IMR-90 (cell line): ENCODE results near the gene PRSS33. TPM values are rescaled to one million over a fixed set of nuclear protein-coding genes. Genes with fewer than 3 reads are reported as not detected.

Source experiments
- ATAC-seq: fragments of 200-7000 bp; cut with Tn5 transposase; 2 replicates; pipeline ENCODE4 v1.9.1; 2020; ENCODE audit warnings: low read depth, mild to moderate bottlenecking, moderate library complexity
- BruUV-seq: library from RNA; stranded (reverse); fragments of 400-500 nt; replicated peaks from 2 replicates; lab custom pipeline; 2021; lab: Mats Ljungman, UMichigan
- CTCF ChIA-PET: fragments of 300-600 bp; formaldehyde crosslinking; extraction: SDS; loops from one replicate; lab custom pipeline; 2021; ENCODE audit warnings: antibody characterized with exemption; lab: Yijun Ruan, JAX
- POLR2A ChIA-PET: fragments of 300-600 bp; sonication (Branson Sonifier 250); formaldehyde crosslinking; loops from one replicate; lab custom pipeline; 2022; ENCODE audit warnings: antibody characterized with exemption; ENCODE audit not compliant: unreplicated experiment; lab: Charles Lee
- DNase-seq: peaks from one replicate; pipeline ENCODE4 v3.0.0; 2013
- H2AFZ ChIP-seq: replicated peaks from 2 replicates; pipeline ENCODE3; 2013; ENCODE audit warnings: low read length, mild to moderate bottlenecking; ENCODE audit not compliant: poor library complexity
- H2AK5ac ChIP-seq: 2 replicates; pipeline ENCODE4 v1.6.1; 2013; ENCODE audit warnings: low read depth, low read length, inconsistent platforms
- H2AK9ac ChIP-seq: replicated peaks from 2 replicates; pipeline ENCODE3; 2013; ENCODE audit warnings: mild to moderate bottlenecking, low read depth, low read length, moderate library complexity; ENCODE audit not compliant: poor library complexity
- H2BK120ac ChIP-seq: 2 replicates; pipeline ENCODE4 v1.6.1; 2013; ENCODE audit warnings: low read depth, low read length, inconsistent platforms
- H2BK15ac ChIP-seq: 3 replicates; pipeline ENCODE4 v1.6.1; 2013; ENCODE audit warnings: low read depth, low read length, inconsistent platforms
- H2BK20ac ChIP-seq: 2 replicates; pipeline ENCODE4 v1.6.1; 2013; ENCODE audit warnings: low read depth, mild to moderate bottlenecking, inconsistent platforms, low read length, moderate library complexity
- H2BK5ac ChIP-seq: 2 replicates; pipeline ENCODE4 v1.6.1; 2013; ENCODE audit warnings: mild to moderate bottlenecking, low read depth, low read length, inconsistent platforms; ENCODE audit not compliant: poor library complexity, severe bottlenecking
- H3K14ac ChIP-seq: replicated peaks from 2 replicates; pipeline ENCODE4 v1.6.1; 2013; ENCODE audit warnings: low read depth, low read length, inconsistent platforms
- H3K18ac ChIP-seq: 2 replicates; pipeline ENCODE4 v1.6.1; 2013; ENCODE audit warnings: low read depth, low read length, control low read depth
- H3K23ac ChIP-seq: 2 replicates; pipeline ENCODE4 v1.6.1; 2013; ENCODE audit warnings: low read depth, low read length, inconsistent platforms
- H3K27ac ChIP-seq: 2 replicates; pipeline ENCODE4 v1.5.1; 2013; ENCODE audit warnings: mild to moderate bottlenecking, control low read depth, low read length; ENCODE audit not compliant: insufficient read depth
- H3K27me3 ChIP-seq: 2 replicates; pipeline ENCODE4 v1.6.1; 2013; ENCODE audit warnings: low read length; ENCODE audit not compliant: control insufficient read depth, insufficient read depth
- H3K36me3 ChIP-seq: 2 replicates; pipeline ENCODE4 v1.6.1; 2013; ENCODE audit warnings: low read length, mixed read lengths; ENCODE audit not compliant: control insufficient read depth, insufficient read depth
- H3K4ac ChIP-seq: 2 replicates; pipeline ENCODE4 v1.6.1; 2013; ENCODE audit warnings: low read depth, low read length, inconsistent platforms
- H3K4me1 ChIP-seq: 2 replicates; pipeline ENCODE4 v1.6.1; 2013; ENCODE audit warnings: low read length, mixed read lengths; ENCODE audit not compliant: control insufficient read depth, insufficient read depth
- H3K4me2 ChIP-seq: 2 replicates; pipeline ENCODE4 v1.6.1; 2013; ENCODE audit warnings: low read depth, mild to moderate bottlenecking, control low read depth, low read length, moderate library complexity
- H3K4me3 ChIP-seq: 2 replicates; pipeline ENCODE4 v1.5.1; 2013; ENCODE audit warnings: low read depth, mild to moderate bottlenecking, control low read depth, low read length, moderate library complexity; ENCODE audit not compliant: insufficient read depth
- H3K56ac ChIP-seq: 2 replicates; pipeline ENCODE4 v1.6.1; 2013; ENCODE audit warnings: low read length, inconsistent platforms; ENCODE audit not compliant: insufficient read depth; ENCODE audit errors: extremely low read depth
- H3K79me1 ChIP-seq, 2 experiments: 2 replicates each; pipeline ENCODE4 v1.6.1; 2013; ENCODE audit warnings: low read length in 2 of 2, inconsistent platforms in 1 of 2, low read depth in 1 of 2
- H3K9ac ChIP-seq: 2 replicates; pipeline ENCODE4 v1.6.1; 2013; ENCODE audit warnings: low read depth, low read length, control low read depth
- H3K9me1 ChIP-seq: 2 replicates; pipeline ENCODE4 v1.6.1; 2013; ENCODE audit warnings: low read length, inconsistent platforms; ENCODE audit not compliant: insufficient read depth
- H3K9me3 ChIP-seq: 2 replicates; pipeline ENCODE4 v1.6.1; 2013; ENCODE audit warnings: low read length; ENCODE audit not compliant: control insufficient read depth, insufficient read depth
- H4K20me1 ChIP-seq: 2 replicates; pipeline ENCODE4 v1.6.1; 2013; ENCODE audit warnings: low read length, inconsistent platforms; ENCODE audit not compliant: insufficient read depth
- H4K5ac ChIP-seq: 2 replicates; pipeline ENCODE4 v1.6.1; 2013; ENCODE audit warnings: mild to moderate bottlenecking, low read depth, low read length, control low read depth
- H4K8ac ChIP-seq, 2 experiments: 2 replicates each; pipeline ENCODE4 v1.6.1; 2013; ENCODE audit warnings: low read depth in 2 of 2, low read length in 2 of 2, control low read depth in 1 of 2, inconsistent platforms in 1 of 2
- H4K91ac ChIP-seq: 2 replicates; pipeline ENCODE4 v1.6.1; 2013; ENCODE audit warnings: low read depth, low read length, inconsistent platforms; ENCODE audit not compliant: insufficient read depth
- BHLHE40 ChIP-seq: fragments of 150-350 bp; IDR thresholded peaks from 2 replicates; pipeline ENCODE4 v1.6.1; 2016; ENCODE audit warnings: mild to moderate bottlenecking, low read depth, low read length
- CEBPB ChIP-seq: IDR thresholded peaks from 2 replicates; pipeline ENCODE4 v1.6.1; 2012; ENCODE audit warnings: low read depth, low read length, improper control_type of control experiment
- CHD1 ChIP-seq: IDR thresholded peaks from 2 replicates; pipeline ENCODE4 v1.6.1; 2012; ENCODE audit warnings: low read depth, low read length, improper control_type of control experiment
- CTCF ChIP-seq: conservative IDR thresholded peaks from 2 replicates; pipeline ENCODE4 v1.5.1; 2012; ENCODE audit warnings: mild to moderate bottlenecking, low read depth, low read length, improper control_type of control experiment
- ELK1 ChIP-seq: fragments of 150-350 bp; IDR thresholded peaks from 2 replicates; pipeline ENCODE4 v1.6.1; 2016; ENCODE audit warnings: low read depth, mild to moderate bottlenecking, low read length, moderate library complexity, borderline replicate concordance
- FOS ChIP-seq: fragments of 150-350 bp; IDR thresholded peaks from 2 replicates; pipeline ENCODE4 v1.6.1; 2016; ENCODE audit warnings: low read depth, low read length
- MAFK ChIP-seq: IDR thresholded peaks from 2 replicates; pipeline ENCODE4 v1.6.1; 2012; ENCODE audit warnings: low read depth, low read length, improper control_type of control experiment
- MAZ ChIP-seq: IDR thresholded peaks from 2 replicates; pipeline ENCODE4 v1.6.1; 2012; ENCODE audit warnings: low read depth, mild to moderate bottlenecking, low read length, improper control_type of control experiment, moderate library complexity, borderline replicate concordance
- MXI1 ChIP-seq: IDR thresholded peaks from 2 replicates; pipeline ENCODE4 v1.6.1; 2012; ENCODE audit warnings: low read depth, mild to moderate bottlenecking, low read length, moderate library complexity, borderline replicate concordance
- NFE2L2 ChIP-seq: fragments of 150-350 bp; IDR thresholded peaks from 2 replicates; pipeline ENCODE4 v1.6.1; 2016; ENCODE audit warnings: low read depth, mild to moderate bottlenecking, low read length
- POLR2A ChIP-seq: IDR thresholded peaks from 2 replicates; pipeline ENCODE4 v1.6.1; 2012; ENCODE audit warnings: mild to moderate bottlenecking, low read depth, low read length
- RAD21 ChIP-seq: IDR thresholded peaks from 2 replicates; pipeline ENCODE4 v1.6.1; 2012; ENCODE audit warnings: low read length, improper control_type of control experiment
- RCOR1 ChIP-seq: IDR thresholded peaks from 2 replicates; pipeline ENCODE4 v1.6.1; 2012; ENCODE audit warnings: mild to moderate bottlenecking, low read length, improper control_type of control experiment; ENCODE audit not compliant: insufficient replicate concordance
- RFX5 ChIP-seq: IDR thresholded peaks from 2 replicates; pipeline ENCODE4 v1.8.0; 2012; ENCODE audit warnings: low read depth, mild to moderate bottlenecking, low read length, moderate library complexity
- SMC3 ChIP-seq: fragments of 150-350 bp; IDR thresholded peaks from 2 replicates; pipeline ENCODE4 v1.6.1; 2016; ENCODE audit warnings: low read depth, mild to moderate bottlenecking, antibody characterized with exemption, low read length, moderate library complexity
- USF2 ChIP-seq: fragments of 150-350 bp; IDR thresholded peaks from 2 replicates; pipeline ENCODE4 v1.6.1; 2017; ENCODE audit warnings: mild to moderate bottlenecking, antibody characterized with exemption, low read length, low read depth
- WGBS, 2 experiments: methylation state at CpG; one replicate each; pipeline versions ENCODE4 v1.1.5 to v1.1.7; 2013; ENCODE audit warnings: missing lambda C conversion rate in 2 of 2; ENCODE audit not compliant: insufficient read length in 1 of 2; ENCODE audit errors: extremely low coverage in 2 of 2; 5-methylcytosine and 5-hydroxymethylcytosine counted together
- dilution Hi-C: fragments of 300-500 bp; cut with HindIII; formaldehyde crosslinking; loops from one replicate; pipeline ENCODE4 v1.14.3; 2018; ENCODE audit warnings: low sequenced_read_pairs; ENCODE audit not compliant: unreplicated experiment
- in situ Hi-C: fragments of 300-500 bp; cut with MboI; formaldehyde crosslinking; loops from 3 replicates; pipeline ENCODE4 v1.14.3; 2019; ENCODE audit warnings: low sequenced_read_pairs, inconsistent platforms, mixed read lengths
- intact Hi-C: fragments of 100-400 bp; cut with micrococcal nuclease; formaldehyde crosslinking; loops from 2 replicates; pipeline ENCODE4 v1.10.0; 2022
- polyA plus RNA-seq, 3 experiments: library from polyadenylated mRNA; depleted of rRNA; stranded (reverse); fragments of >200 nt; gene quantifications; 2 replicates each; pipeline ENCODE4 v1.2.3, GENCODE V29; 2012; ENCODE audit warnings: low replicate concordance in 1 of 3
- total RNA-seq: library from RNA; depleted of rRNA; stranded (reverse); fragments of >200 nt; gene quantifications from 2 replicates; pipeline ENCODE4 v1.2.3, GENCODE V29; 2012

The PRSS33 gene
- total and polyA plus RNA-seq, 2 of the 4 experiments (the other 2 are of a cell fraction), result not detected

- intact Hi-C loops (no loop called here), in situ Hi-C loops (no loop called here), dilution Hi-C loops (no loop called here)
- H2AFZ ChIP-seq, result no peak overlapping the region
- no peak overlapping the region for H2AK5ac ChIP-seq
- BruUV-seq, result no TSS peak
- H2AK9ac ChIP-seq, result no peak overlapping the region
- no peak overlapping the region for H2BK20ac ChIP-seq
- H3K27me3 ChIP-seq, result peaks cover 52% of the 10 kb centered on the region
- H3K9ac ChIP-seq, result no peak overlapping the region
- H3K4ac ChIP-seq, result no peak overlapping the region
- H3K18ac ChIP-seq, result no peak overlapping the region
- DNase-seq (no peak), ATAC-seq (no peak)
- WGBS, 2 experiments, result no CpG with 5 or more reads among the region's 10 CpGs
- no peak overlapping the region for H3K23ac ChIP-seq
- no peaks in the 10 kb centered on the region for H3K9me3 ChIP-seq
- H3K36me3 ChIP-seq, result no peaks in the 10 kb centered on the region
- no peak for TF ChIP-seq ELK1
- no peak for TF ChIP-seq NFE2L2
- TF ChIP-seq CEBPB, result no peak
- TF ChIP-seq USF2, result no peak
- no peak for TF ChIP-seq POLR2A
- no peak for TF ChIP-seq SMC3
- no peak for TF ChIP-seq RCOR1
- TF ChIP-seq MAZ, result no peak
- TF ChIP-seq RFX5, result no peak
- TF ChIP-seq MXI1, result no peak
- TF ChIP-seq CTCF, result no peak
- TF ChIP-seq MAFK, result no peak
- TF ChIP-seq FOS, result no peak
- no peak for TF ChIP-seq RAD21
- TF ChIP-seq CHD1, result no peak
- no peak for TF ChIP-seq BHLHE40
- ChIA-PET CTCF (no interaction called here), POLR2A (no interaction called here)
- H3K9me1 ChIP-seq, result no peaks in the 10 kb centered on the region
- H2BK15ac ChIP-seq, result no peak overlapping the region
- H4K5ac ChIP-seq, result no peak overlapping the region
- no peak overlapping the region for H2BK5ac ChIP-seq
- no peaks in the 10 kb centered on the region for H3K79me1 ChIP-seq
- no peak overlapping the region for H3K14ac ChIP-seq
- H2BK120ac ChIP-seq, result no peak overlapping the region
- no peaks in the 10 kb centered on the region for H4K20me1 ChIP-seq
- no peak overlapping the region for H3K4me3 ChIP-seq
- H4K91ac ChIP-seq, result no peak overlapping the region
- no peak overlapping the region for H3K27ac ChIP-seq
- no peaks in the 10 kb centered on the region for H3K4me1 ChIP-seq
- H3K4me2 ChIP-seq, result no peak overlapping the region
- H4K8ac ChIP-seq, result no peak overlapping the region
- no peak overlapping the region for H3K56ac ChIP-seq
Measured at GRCh38 chr16:2824626-2825025, 37.3 kb upstream of the PRSS33 start.
